T-helper 1 cell treated with Interleukin-12 subunit alpha and Interleukin-12 subunit beta and Interleukin-4 antibody, amounts not matched to agents 30 μg/mL and 1 μg/mL, for 36 hours (primary cell): Measurements from ENCODE around the gene PRRT2.

Experiments
- H3K27ac Mint-ChIP-seq: one replicate; pipeline ENCODE4 v1.8.0; 2021; ENCODE audit warnings: mild to moderate bottlenecking, mixed read lengths
- H3K27me3 Mint-ChIP-seq: one replicate; pipeline ENCODE4 v1.8.0; 2021; ENCODE audit warnings: low read depth, mixed read lengths
- H3K36me3 Mint-ChIP-seq: one replicate; pipeline ENCODE4 v1.8.0; 2021; ENCODE audit warnings: low read depth, mixed read lengths
- H3K4me1 Mint-ChIP-seq: one replicate; pipeline ENCODE4 v1.8.0; 2021; ENCODE audit warnings: low read depth, mixed read lengths
- H3K4me3 Mint-ChIP-seq: one replicate; pipeline ENCODE4 v1.8.0; 2021; ENCODE audit warnings: mild to moderate bottlenecking, moderate library complexity, mixed read lengths
- H3K9me3 Mint-ChIP-seq: one replicate; pipeline ENCODE4 v1.8.0; 2021; ENCODE audit warnings: mixed read lengths

The PRRT2 gene

DNA sequence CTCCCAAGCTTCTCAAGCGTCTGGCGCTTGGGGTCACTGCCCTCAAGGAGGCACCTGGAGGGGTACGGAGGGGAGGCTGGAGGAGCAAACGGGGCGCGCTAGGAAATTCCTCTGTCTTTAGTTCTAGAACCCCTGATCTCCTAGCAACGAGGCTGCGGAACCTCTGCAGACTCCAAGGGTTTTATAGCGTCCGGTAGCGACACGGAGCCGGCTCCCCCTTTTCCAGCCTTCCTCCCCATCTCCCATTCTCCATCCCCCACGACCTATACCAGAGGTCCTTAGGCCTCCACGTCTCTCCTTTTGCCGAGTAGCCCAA lies 51.6 kb downstream of the PRRT2 start:
- peak overlapping the region; percentile 78 for H3K4me3 Mint-ChIP-seq
- peaks cover 12% of the 10 kb centered on the region for H3K4me1 Mint-ChIP-seq
- peak overlapping the region; percentile 98 for H3K27ac Mint-ChIP-seq
- peaks cover 16% of the 10 kb centered on the region for H3K36me3 Mint-ChIP-seq
- H3K27me3 Mint-ChIP-seq: no peaks in the 10 kb centered on the region
- no peaks in the 10 kb centered on the region for H3K9me3 Mint-ChIP-seq

DNA sequence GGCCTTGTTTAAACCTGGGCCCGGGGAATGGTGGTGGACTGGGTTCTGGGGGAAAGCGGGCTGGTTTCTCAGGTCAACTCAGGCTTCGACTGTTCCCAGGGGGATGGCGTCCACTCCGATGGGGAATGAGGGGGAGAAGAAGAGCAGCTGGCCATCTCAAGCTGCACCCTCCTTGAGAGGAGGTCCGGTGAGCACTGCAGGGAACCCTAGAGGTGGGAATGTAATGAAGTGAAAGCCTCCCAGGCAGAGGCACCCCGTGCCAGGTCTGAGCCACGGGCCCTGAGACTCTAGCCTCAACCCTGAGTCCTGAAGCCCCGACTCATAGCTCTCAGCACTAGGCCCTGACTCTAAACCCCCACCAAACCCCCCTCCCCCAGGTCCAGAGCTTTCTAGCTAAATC lies 52.2 kb downstream of the PRRT2 start:
- H3K4me1 Mint-ChIP-seq: peaks cover 12% of the 10 kb centered on the region
- H3K9me3 Mint-ChIP-seq: no peaks in the 10 kb centered on the region
- no peak overlapping the region for H3K4me3 Mint-ChIP-seq
- H3K27me3 Mint-ChIP-seq: no peaks in the 10 kb centered on the region
- peaks cover 12% of the 10 kb centered on the region for H3K36me3 Mint-ChIP-seq
- no peak overlapping the region for H3K27ac Mint-ChIP-seq
